PFSK-1 (cell line): ENCODE measurements around the gene JADE3.

Experiments
- POLR2AphosphoS5 ChIP-seq: IDR thresholded peaks from 2 replicates; pipeline ENCODE4 v1.6.1; 2012; ENCODE audit warnings: low read depth, mild to moderate bottlenecking, control low read depth, low read length, moderate library complexity
- REST ChIP-seq, 2 experiments: IDR thresholded peaks; 2 replicates each; pipeline versions ENCODE4 v1.6.1 to v1.8.0; 2011 to 2012; ENCODE audit warnings: low read depth in 2 of 2, low read length in 2 of 2, control low read depth in 1 of 2, inconsistent platforms in 1 of 2, mild to moderate bottlenecking in 1 of 2, moderate library complexity in 1 of 2; ENCODE audit not compliant: insufficient read depth in 1 of 2
- SIN3A ChIP-seq: IDR thresholded peaks from 2 replicates; pipeline ENCODE4 v1.6.1; 2012; ENCODE audit warnings: mild to moderate bottlenecking, low read length, moderate library complexity, borderline replicate concordance; ENCODE audit not compliant: insufficient read depth
- TAF1 ChIP-seq: IDR thresholded peaks from 2 replicates; pipeline ENCODE4 v1.6.1; 2012; ENCODE audit warnings: low read length, control low read depth, borderline replicate concordance; ENCODE audit not compliant: insufficient read depth

- no peak for TF ChIP-seq REST (IDR thresholded peaks at IDR 0.05; ENCODE audit: insufficient read depth in 1 of 2, low read depth in 2 of 2, low read length in 2 of 2)
- TF ChIP-seq SIN3A, result no peak
- TF ChIP-seq TAF1, result no peak
- no peak for TF ChIP-seq POLR2AphosphoS5
These were observed 114.0 kb downstream of the JADE3 start for GRCh38 chrX:47026198-47026597.
